WI38 (cell line): Measurements from ENCODE around the gene CLSTN3.
A peak's percentile ranks its signal among the peaks of the same experiment; 100 is the strongest.

Experiments used
- H3K4me3 ChIP-seq: 2 replicates; pipeline ENCODE4 v1.5.1; 2011; ENCODE audit warnings: low read depth, mild to moderate bottlenecking, control low read depth, low read length
- CTCF ChIP-seq: IDR thresholded peaks from 2 replicates; pipeline ENCODE4 v1.5.1; 2012; ENCODE audit warnings: low read depth, mild to moderate bottlenecking, control low read depth, low read length

CLSTN3 gene

GRCh38 chr12:7190268-7191055, 60.3 kb downstream of the CLSTN3 start:
- peak overlapping the region; percentile 82 for H3K4me3 ChIP-seq
- TF ChIP-seq CTCF, result no peak

- no peak overlapping the region for H3K4me3 ChIP-seq
- TF ChIP-seq CTCF, result no peak
These were observed 63.5 kb downstream of the CLSTN3 start for GRCh38 chr12:7193674-7194073.

GRCh38 chr12:7197841-7198240, 67.7 kb downstream of the CLSTN3 start:
- no peak for TF ChIP-seq CTCF
- no peak overlapping the region for H3K4me3 ChIP-seq

- no peak for TF ChIP-seq CTCF
- H3K4me3 ChIP-seq, result no peak overlapping the region
These were observed 72.9 kb downstream of the CLSTN3 start for GRCh38 chr12:7203109-7203508.

GRCh38 chr12:7205091-7205490, 74.9 kb downstream of the CLSTN3 start:
- TF ChIP-seq CTCF, result no peak
- no peak overlapping the region for H3K4me3 ChIP-seq

- H3K4me3 ChIP-seq, result no peak overlapping the region
- no peak for TF ChIP-seq CTCF
These were observed 76.5 kb downstream of the CLSTN3 start for GRCh38 chr12:7206691-7207090.

- H3K4me3 ChIP-seq, result no peak overlapping the region
- no peak for TF ChIP-seq CTCF
These were observed 77.9 kb downstream of the CLSTN3 start for GRCh38 chr12:7207866-7208625.
